MCF 10A (cell line): Measurements from ENCODE around the gene PRKAR2B. TPM values are rescaled to one million over a fixed set of nuclear protein-coding genes. Genes with fewer than 3 reads are reported as not detected.
A peak's percentile ranks its signal among the peaks of the same experiment; 100 is the strongest.

ENCODE experiments used
- BruUV-seq: library from RNA; stranded (reverse); fragments of 400-500 nt; replicated peaks from 2 replicates; lab custom pipeline; 2021; lab: Mats Ljungman, UMichigan
- CTCF ChIA-PET: fragments of 300-600 bp; sonication (Branson Sonifier 250); formaldehyde crosslinking; extraction: SDS; loops from one replicate; lab custom pipeline; 2021; ENCODE audit warnings: antibody characterized with exemption, inconsistent platforms; lab: Yijun Ruan, JAX
- POLR2A ChIA-PET: fragments of 300-600, 350-650 bp; sonication (Branson Sonifier 250); formaldehyde crosslinking; extraction: SDS; loops from one replicate; lab custom pipeline; 2020; ENCODE audit warnings: antibody characterized with exemption, inconsistent platforms; lab: Yijun Ruan, JAX
- DNase-seq: peaks from one replicate; pipeline ENCODE4 v3.0.0-alpha.2; 2018; ENCODE audit not compliant: unreplicated experiment
- H3K27ac Mint-ChIP-seq: one replicate; pipeline ENCODE4 v1.8.0; 2022; ENCODE audit warnings: mild to moderate bottlenecking, low read depth, mixed read lengths; ENCODE audit not compliant: unreplicated experiment
- H3K27me3 Mint-ChIP-seq: one replicate; pipeline ENCODE4 v1.8.0; 2022; ENCODE audit warnings: mixed read lengths; ENCODE audit not compliant: insufficient read depth, unreplicated experiment
- H3K36me3 Mint-ChIP-seq: one replicate; pipeline ENCODE4 v1.8.0; 2022; ENCODE audit warnings: mild to moderate bottlenecking, moderate library complexity, mixed read lengths; ENCODE audit not compliant: insufficient read depth, unreplicated experiment
- H3K4me1 Mint-ChIP-seq: one replicate; pipeline ENCODE4 v1.8.0; 2022; ENCODE audit warnings: mixed read lengths; ENCODE audit not compliant: insufficient read depth, unreplicated experiment
- H3K4me3 Mint-ChIP-seq: one replicate; pipeline ENCODE4 v1.8.0; 2022; ENCODE audit warnings: mild to moderate bottlenecking, moderate library complexity, mixed read lengths; ENCODE audit not compliant: unreplicated experiment
- H3K9me3 Mint-ChIP-seq: one replicate; pipeline ENCODE4 v1.8.0; 2022; ENCODE audit warnings: mixed read lengths; ENCODE audit not compliant: unreplicated experiment
- intact Hi-C: fragments of 100-400 bp; cut with micrococcal nuclease; formaldehyde crosslinking; loops from 2 replicates; pipeline ENCODE4 v1.14.1; 2022
- total RNA-seq: library from RNA; stranded (reverse); gene quantifications from 2 replicates; pipeline ENCODE4 v1.2.3, GENCODE V29; 2022
- TF ChIP-seq, protein P1 (sequence below): fragments of 200-600 bp; IDR thresholded peaks from one replicate; pipeline ENCODE4 v1.8.0; 2022; ENCODE audit warnings: antibody characterized with exemption, mild to moderate bottlenecking; ENCODE audit not compliant: unreplicated experiment

PRKAR2B gene
- total RNA-seq, 1 experiment from 2014 or later = not detected

DNA sequence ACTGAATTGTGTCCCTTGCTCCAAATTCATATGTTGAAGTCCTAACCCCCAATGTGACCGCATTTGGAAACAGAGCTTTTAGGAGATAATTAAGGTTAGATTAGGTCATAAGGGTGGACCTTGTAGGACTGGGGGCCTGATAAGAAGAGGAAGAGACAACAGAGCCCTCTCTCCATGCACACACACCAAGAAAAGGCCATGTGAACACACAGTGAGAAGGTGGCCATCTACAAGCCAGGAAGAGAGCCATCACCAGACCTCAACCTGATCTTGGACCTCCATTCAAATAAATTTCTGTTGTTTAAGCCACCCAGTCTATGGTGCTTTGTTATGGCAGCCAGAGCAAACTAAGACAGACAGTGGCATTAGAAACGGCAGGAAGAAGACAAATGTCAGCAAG, 12.5 kb upstream of the PRKAR2B start:
- BruUV-seq = no TSS peak
- DNase-seq = no peak
- POLR2A ChIA-PET = no interaction called here
- H3K4me1 Mint-ChIP-seq = no peaks in the 10 kb centered on the region
- H3K27me3 Mint-ChIP-seq = peaks cover 38% of the 10 kb centered on the region
- no peaks in the 10 kb centered on the region for H3K9me3 Mint-ChIP-seq
- H3K4me3 Mint-ChIP-seq = no peak overlapping the region
- no peaks in the 10 kb centered on the region for H3K36me3 Mint-ChIP-seq
- H3K27ac Mint-ChIP-seq = no peak overlapping the region
- CTCF ChIA-PET = no interaction called here
- intact Hi-C loops = no loop called here
- TF ChIP-seq, protein P1, sequence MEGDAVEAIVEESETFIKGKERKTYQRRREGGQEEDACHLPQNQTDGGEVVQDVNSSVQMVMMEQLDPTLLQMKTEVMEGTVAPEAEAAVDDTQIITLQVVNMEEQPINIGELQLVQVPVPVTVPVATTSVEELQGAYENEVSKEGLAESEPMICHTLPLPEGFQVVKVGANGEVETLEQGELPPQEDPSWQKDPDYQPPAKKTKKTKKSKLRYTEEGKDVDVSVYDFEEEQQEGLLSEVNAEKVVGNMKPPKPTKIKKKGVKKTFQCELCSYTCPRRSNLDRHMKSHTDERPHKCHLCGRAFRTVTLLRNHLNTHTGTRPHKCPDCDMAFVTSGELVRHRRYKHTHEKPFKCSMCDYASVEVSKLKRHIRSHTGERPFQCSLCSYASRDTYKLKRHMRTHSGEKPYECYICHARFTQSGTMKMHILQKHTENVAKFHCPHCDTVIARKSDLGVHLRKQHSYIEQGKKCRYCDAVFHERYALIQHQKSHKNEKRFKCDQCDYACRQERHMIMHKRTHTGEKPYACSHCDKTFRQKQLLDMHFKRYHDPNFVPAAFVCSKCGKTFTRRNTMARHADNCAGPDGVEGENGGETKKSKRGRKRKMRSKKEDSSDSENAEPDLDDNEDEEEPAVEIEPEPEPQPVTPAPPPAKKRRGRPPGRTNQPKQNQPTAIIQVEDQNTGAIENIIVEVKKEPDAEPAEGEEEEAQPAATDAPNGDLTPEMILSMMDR = no peak

DNA sequence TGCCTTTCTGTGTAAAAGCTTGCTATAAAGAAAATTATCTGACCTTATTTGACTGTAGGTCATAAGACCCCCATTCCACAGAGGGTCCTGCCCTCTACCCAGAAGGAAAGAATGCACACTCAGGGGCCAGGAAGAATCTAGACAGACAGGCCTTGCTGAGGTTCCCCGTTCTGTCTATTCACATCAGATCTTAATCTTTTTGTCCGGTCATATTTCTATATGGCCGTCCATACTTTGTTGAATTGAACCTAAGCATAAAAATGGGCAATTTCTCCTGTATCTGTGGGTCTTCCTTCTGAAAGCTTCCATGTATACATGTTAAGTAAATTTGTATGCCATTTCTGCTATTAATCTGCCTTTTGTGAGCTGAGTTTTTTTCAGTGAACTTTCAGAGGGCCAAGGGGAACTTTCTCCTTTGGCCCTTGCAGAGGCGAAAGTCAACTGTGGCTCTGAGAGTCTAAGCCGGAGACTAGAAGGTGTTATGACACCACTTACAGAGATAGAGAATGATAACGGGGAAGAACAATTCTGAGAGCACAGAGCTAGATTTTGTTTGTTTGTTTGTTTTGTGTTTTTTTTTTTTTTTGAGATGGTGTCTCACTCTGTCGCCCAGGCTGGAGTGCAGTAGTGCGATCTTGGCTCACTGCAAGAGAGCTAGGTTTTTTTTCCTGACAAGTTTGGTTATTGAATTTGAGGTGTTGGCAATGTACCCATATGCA, 11.6 kb upstream of the PRKAR2B start:
- POLR2A ChIA-PET = interaction anchor here (0.7 kb wide), 1 partner anchor 8 kb away, joined by 3 read pairs; no protein-coding TSS in a partner anchor
- TF ChIP-seq, protein P1 = no peak
- CTCF ChIA-PET = interaction anchor here (0.6 kb wide), 3 partner anchors 65 to 435 kb away, joined by 3 read pairs; no protein-coding TSS in a partner anchor
- intact Hi-C loops = no loop called here
- Mint-ChIP-seq H3K36me3 (no peaks in the 10 kb centered on the region), H3K27me3 (peaks cover 38% of the 10 kb centered on the region), H3K4me1 (no peaks in the 10 kb centered on the region), H3K9me3 (no peaks in the 10 kb centered on the region), H3K27ac (no peak overlapping the region), H3K4me3 (no peak overlapping the region)
- no TSS peak for BruUV-seq
- no peak for DNase-seq

DNA sequence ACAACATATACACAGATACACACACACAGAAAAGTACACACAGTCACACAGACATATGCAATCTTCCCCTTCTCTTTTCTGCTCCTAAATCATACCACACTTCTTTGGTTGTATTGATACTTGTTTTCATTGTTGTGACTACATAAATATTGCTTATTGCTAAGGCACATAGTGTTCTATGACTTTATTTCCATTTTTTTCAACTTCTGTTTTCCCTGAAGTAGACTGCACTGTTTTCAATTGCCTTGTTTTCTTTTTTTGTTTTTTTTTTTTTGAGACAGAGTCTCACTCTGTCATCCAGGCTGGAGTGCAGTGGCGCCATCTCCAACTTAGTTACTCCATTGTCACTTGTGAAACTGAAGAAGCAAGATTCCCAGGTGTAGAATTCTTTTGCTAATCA, 10.0 kb upstream of the PRKAR2B start:
- DNase-seq = no peak
- no peaks in the 10 kb centered on the region for H3K9me3 Mint-ChIP-seq
- POLR2A ChIA-PET = no interaction called here
- H3K27ac Mint-ChIP-seq = no peak overlapping the region
- TF ChIP-seq, protein P1 = no peak
- no peaks in the 10 kb centered on the region for H3K36me3 Mint-ChIP-seq
- H3K4me3 Mint-ChIP-seq = no peak overlapping the region
- H3K4me1 Mint-ChIP-seq = no peaks in the 10 kb centered on the region
- no TSS peak for BruUV-seq
- intact Hi-C loops = no loop called here
- H3K27me3 Mint-ChIP-seq = peaks cover 44% of the 10 kb centered on the region
- CTCF ChIA-PET = no interaction called here

DNA sequence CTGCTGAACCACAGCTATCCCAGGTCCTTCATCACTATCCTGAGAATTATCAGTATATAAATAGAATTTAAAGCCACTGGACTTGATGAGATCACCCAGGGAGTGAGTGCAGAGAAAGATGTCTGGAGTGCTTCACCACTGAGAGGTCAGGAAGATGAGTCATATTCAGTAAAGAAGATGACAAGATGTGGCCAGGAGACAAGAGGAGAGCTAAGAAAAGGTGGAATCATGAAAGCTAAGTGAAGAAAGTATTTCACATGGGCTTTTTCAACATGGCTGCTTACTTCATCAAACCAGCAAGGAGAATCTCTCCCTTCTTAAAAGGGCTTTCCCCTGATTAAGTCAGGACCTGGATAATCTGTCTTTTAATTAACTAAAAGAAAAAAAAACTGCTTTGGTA, 9.1 kb upstream of the PRKAR2B start:
- Mint-ChIP-seq H3K36me3 (no peaks in the 10 kb centered on the region), H3K4me3 (no peak overlapping the region), H3K9me3 (no peaks in the 10 kb centered on the region), H3K27me3 (peaks cover 44% of the 10 kb centered on the region), H3K27ac (no peak overlapping the region), H3K4me1 (no peaks in the 10 kb centered on the region)
- peak; percentile 58 for DNase-seq
- intact Hi-C loops = no loop called here
- POLR2A ChIA-PET = no interaction called here
- no TSS peak for BruUV-seq
- CTCF ChIA-PET = interaction anchor here (0.7 kb wide), 2 partner anchors 10 to 28 kb away, joined by 3 read pairs; no protein-coding TSS in a partner anchor
- TF ChIP-seq, protein P1 = no peak
